NCI-H1694 treated with DMSO at 0.1 percent for 48 hours (cell line): ENCODE data around the gene KBTBD3.

Experiments
- DNase-seq: peaks from one replicate; lab custom pipeline; 2025; lab: John Stamatoyannopoulos, UW

The KBTBD3 gene

GRCh38 chr11:106001304-106002012 lies 75.7 kb downstream of the KBTBD3 start:
- no peak for DNase-seq
